Activated effector memory CD4-positive, alpha-beta T cell treated with anti-CD3 and anti-CD28 coated beads, Interleukin-2, amount 50 U/mL, for 16 hours (primary cell): ENCODE measurements around the gene ZNF816.
A peak's percentile ranks its signal among the peaks of the same experiment; 100 is the strongest.
"Not testable (repeated sequence)": the region's sequence is repeated elsewhere in the genome, so short reads cannot be mapped to it uniquely, and the experiment has no call there.

Source experiments
- DNase-seq: peaks from one replicate; pipeline ENCODE4 v3.0.0-alpha.2; 2020

Gene ZNF816

GRCh38 chr19:52962394-52963246, at the start of gene ZNF816:
ZNF816 (minus strand) TSS chr19:52962881; CDS start chr19:52956089, 6,792 bp downstream.
- DNase-seq = peak; percentile 100

- no peak for DNase-seq
Measured at GRCh38 chr19:53012006-53012405, 49.3 kb upstream of the ZNF816 start.

GRCh38 chr19:53010494-53010893, 47.8 kb upstream of the ZNF816 start:
- DNase-seq = peak; percentile 47

- DNase-seq = peak; percentile 21
Measured at GRCh38 chr19:53008061-53008778, 45.5 kb upstream of the ZNF816 start.

GRCh38 chr19:53007606-53008005, 44.9 kb upstream of the ZNF816 start:
- DNase-seq = peak; percentile 13

- peak; percentile 22 for DNase-seq
Measured at GRCh38 chr19:53007200-53007599, 44.5 kb upstream of the ZNF816 start.

GRCh38 chr19:53004242-53004641, 41.6 kb upstream of the ZNF816 start:
- no peak for DNase-seq

- DNase-seq = no peak
Measured at GRCh38 chr19:53002479-53002878, 39.8 kb upstream of the ZNF816 start.

- DNase-seq = no peak
Measured at GRCh38 chr19:52997975-52998374, 35.3 kb upstream of the ZNF816 start.

GRCh38 chr19:52995711-52996110, 33.0 kb upstream of the ZNF816 start:
- no peak for DNase-seq

GRCh38 chr19:52993342-52994178, 30.9 kb upstream of the ZNF816 start:
- peak; percentile 93 for DNase-seq

- no peak for DNase-seq
Measured at GRCh38 chr19:52992109-52993004, 29.7 kb upstream of the ZNF816 start.

GRCh38 chr19:52991484-52991883, 28.8 kb upstream of the ZNF816 start:
- DNase-seq = no peak

GRCh38 chr19:52990759-52991418, 28.2 kb upstream of the ZNF816 start:
- DNase-seq = no peak

GRCh38 chr19:52988506-52988905, 25.8 kb upstream of the ZNF816 start:
- DNase-seq = no peak

GRCh38 chr19:52987221-52987620, 24.5 kb upstream of the ZNF816 start:
- DNase-seq = no peak

GRCh38 chr19:52983167-52983566, 20.5 kb upstream of the ZNF816 start:
- not testable (repeated sequence) for DNase-seq

- DNase-seq = no peak
Measured at GRCh38 chr19:52981329-52981728, 18.6 kb upstream of the ZNF816 start.

GRCh38 chr19:52967772-52968171, 5.1 kb upstream of the ZNF816 start:
- DNase-seq = no peak

- DNase-seq = peak; percentile 65
Measured at GRCh38 chr19:52963247-52963618, 552 bp upstream of the ZNF816 start.

- DNase-seq = no peak
Measured at GRCh38 chr19:52961981-52962380, 700 bp downstream of the ZNF816 start.
